ENCODE measurements around the gene TMEM132D.
A peak's percentile ranks its signal among the peaks of the same experiment; 100 is the strongest.
"Not testable (repeated sequence)": the region's sequence is repeated elsewhere in the genome, so short reads cannot be mapped to it uniquely, and the experiment has no call there.

Gene TMEM132D

DNA sequence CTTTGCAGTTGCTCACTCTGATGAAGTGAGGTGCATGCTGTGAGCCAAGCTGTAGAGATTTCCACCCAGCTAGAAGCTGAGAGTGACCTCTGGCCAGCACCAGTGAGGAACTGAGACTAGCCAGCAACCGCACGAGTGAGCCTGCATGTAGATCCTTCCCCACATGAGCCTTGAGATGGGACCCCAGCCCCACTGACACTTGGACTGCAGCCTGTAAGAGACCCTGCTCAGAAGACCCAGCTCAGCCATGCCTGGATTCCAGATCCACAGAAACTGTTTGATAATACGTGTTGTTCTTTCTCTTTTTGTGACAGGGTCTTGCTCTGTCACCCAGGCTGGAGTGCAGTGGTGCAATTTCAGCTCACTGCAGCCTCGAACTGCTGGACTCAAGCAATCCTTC, 821.4 kb downstream of the TMEM132D start:
- no peak for DNase-seq

DNA sequence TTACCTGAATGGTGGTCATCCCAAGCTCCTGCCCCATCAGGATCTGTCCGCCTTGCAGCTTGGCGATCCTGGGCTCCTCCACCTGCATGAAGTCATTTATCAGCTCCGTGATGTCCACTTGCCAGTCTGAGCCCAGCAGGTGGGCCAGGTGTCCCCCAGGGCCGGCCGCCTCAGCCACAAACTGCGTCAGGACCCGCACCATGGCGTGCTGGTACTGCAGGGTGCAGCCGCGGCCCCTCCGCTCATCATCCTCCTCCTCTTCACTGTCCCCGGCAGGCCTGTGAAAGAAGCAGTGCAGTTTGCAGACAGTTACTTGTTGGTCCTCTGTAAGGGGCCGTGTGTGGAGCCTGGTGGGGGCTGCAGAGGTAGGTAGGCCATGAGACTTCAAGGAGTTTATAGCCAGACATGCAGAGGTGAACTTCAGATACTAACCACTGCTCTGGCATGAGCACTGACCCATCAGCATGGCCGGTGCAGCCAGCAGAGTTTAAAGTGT, 822.0 kb downstream of the TMEM132D start:
- no peak for DNase-seq

GRCh38 chr12:129080821-129081220, 823.0 kb downstream of the TMEM132D start:
- DNase-seq: no peak

DNA sequence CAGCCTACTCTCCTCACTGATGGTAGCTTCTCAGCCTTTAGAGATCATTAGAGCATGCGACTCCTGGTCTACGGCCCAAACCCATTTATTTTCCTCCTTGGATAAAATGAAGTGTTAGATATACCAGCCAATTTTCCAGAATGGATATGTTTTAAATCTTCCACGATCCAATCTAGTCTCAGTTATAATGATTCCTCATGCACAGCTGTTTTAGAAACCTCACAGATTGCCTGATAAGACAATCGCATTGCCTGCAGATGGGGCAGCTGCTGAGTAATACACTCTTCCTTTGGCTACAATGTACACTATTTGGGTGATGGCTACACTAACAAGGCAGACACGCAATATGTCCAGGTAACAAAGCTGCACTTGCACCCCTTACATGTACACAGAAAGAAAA, 823.4 kb downstream of the TMEM132D start:
- DNase-seq: no peak

DNA sequence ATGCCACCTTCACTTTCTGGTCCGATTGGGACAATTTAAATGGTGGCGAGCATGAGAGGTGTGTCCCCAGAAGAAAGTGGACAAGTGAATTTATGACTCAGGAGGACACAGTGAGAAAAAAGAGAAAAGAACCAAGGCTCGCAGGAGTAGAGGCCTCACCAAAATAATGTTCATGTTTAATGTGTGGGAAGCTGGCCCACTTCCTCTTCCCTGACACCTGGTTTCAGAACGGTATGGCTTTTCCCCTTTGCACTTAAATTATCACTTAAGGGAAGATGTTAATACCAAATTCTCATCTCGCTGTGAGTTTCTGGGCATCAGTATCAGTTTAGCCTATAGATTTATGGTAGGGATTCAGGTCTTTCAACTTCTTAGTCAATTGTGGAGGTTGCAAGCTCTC, 824.1 kb downstream of the TMEM132D start:
- DNase-seq: no peak

- no peak for DNase-seq
These were observed 827.1 kb downstream of the TMEM132D start for GRCh38 chr12:129076441-129077320.

GRCh38 chr12:129075460-129076208, 828.2 kb downstream of the TMEM132D start:
- no peak for DNase-seq

DNA sequence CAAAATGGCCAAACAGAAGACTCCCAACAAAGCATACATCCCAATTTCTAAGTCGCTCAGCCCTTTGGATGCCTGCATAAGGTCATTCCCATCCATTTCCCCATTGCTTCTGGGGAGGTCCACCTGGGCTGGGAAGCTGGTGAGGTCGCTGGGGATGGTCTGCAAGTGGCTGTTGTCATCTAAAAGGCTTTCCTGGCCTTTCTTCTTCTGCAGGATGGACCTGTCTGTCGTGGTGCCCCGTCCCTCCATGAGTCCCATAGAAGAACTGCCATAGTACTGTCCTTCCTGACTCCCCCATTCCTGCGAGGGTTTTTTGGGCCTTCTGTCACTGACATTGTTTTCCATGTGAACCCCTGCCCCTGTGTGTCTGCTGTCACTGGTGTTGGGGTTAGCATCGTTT, 829.4 kb downstream of the TMEM132D start:
- DNase-seq: no peak

- no peak for DNase-seq
These were observed 830.5 kb downstream of the TMEM132D start for GRCh38 chr12:129073157-129073915.

- DNase-seq: no peak
These were observed 832.5 kb downstream of the TMEM132D start for GRCh38 chr12:129071362-129071761.

DNA sequence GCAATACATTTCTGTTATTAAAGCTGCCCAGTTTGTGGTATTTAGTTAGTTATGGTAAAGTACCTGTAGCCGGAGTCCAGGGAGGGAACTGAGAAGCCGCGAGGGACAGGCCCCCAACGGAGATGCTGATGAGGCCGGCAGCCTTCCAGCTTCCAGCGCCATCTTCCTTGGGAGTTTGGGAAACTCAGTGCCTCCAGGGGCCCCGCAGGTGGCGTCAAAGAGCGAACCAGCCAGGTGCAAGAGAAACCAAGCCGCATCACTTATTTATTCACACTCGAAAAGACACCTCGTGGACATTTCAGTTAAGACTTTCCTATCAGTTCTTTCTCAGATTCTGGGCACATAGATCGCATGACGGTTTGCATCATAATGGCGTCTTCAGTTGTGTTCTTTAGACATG, 833.9 kb downstream of the TMEM132D start:
- no peak for DNase-seq

DNA sequence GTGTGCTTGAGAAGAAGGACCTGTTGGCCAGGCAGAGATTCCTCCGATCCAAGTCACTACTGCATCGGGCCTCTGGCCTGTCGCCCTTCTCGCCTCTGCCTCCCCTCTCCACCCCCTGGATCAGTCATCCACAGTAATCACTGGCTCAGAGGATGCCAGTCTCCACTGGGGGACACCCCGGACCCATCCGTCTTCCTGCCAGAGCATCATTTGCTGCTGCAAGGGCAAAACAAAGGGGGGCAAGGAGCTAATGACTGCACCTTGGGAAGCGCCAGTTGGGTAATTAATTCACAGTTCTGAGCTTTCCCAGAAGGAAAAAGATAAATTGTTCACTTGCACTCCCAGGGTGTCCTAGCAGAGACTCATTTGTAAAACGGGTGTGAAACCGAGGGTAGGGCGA, 835.1 kb downstream of the TMEM132D start:
- no peak for DNase-seq

- DNase-seq: peak; percentile 60
These were observed 836.3 kb downstream of the TMEM132D start for GRCh38 chr12:129067491-129067890.

- no peak for DNase-seq
These were observed 839.5 kb downstream of the TMEM132D start for GRCh38 chr12:129064209-129064855.

DNA sequence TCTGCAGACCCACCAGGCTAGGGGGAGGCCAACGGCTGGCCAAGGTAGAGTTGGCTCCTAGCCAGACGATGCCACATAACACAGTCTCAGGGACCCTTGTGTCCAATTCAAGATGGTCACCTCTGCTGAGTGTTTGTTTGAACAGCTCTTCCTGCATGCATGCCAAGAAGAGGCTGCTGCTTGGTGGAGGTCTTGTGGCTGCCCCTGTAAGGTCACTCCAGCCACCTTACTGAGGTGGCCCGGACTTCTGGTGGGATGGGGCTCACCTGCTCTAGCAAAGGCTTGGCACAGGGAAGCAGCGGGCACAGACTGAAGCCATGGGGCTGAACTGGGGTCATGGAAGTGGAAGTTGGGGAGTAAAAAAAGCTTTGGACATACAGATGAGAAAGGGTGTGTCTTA, 840.2 kb downstream of the TMEM132D start:
- no peak for DNase-seq

GRCh38 chr12:129053232-129053631, 850.6 kb downstream of the TMEM132D start:
- DNase-seq: no peak

DNA sequence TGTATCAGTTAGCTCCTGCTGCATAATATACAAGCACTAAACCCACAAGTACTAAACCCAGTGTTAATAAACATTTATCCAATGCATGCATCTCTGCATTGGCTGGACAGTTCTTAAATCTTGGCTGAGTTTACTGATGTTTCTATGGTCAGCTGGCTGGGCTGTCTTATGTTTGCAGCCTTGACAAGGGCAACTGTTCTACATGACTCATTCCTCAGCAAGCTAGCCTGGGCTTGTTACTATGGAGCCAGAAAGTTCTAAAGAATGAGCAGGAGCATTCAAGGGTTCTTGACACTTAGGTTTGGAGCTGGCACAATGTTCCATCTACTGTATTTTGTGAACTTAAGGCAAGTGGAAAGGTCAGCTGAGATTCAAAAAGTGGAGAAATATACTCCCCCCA, 851.5 kb downstream of the TMEM132D start:
- no peak for DNase-seq

DNA sequence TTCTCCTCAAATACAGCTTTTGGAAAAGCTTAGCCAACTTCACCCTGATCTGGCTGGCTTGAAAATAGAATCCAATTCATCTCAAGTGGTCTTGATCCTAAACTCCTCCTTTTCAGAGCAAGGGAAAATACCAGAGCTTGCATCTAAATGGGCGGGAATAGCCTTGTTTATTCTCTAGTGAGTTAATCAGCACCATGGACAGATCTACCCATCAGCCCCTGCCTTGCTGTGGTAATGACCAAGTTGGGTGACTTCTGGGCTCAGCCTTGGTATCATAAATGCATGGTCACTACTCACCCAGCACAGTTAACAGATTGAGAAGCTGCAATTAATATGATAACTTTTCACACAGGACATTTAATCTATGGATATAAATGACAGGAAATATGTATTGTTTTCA, 853.9 kb downstream of the TMEM132D start:
- peak; percentile 43 for DNase-seq

DNA sequence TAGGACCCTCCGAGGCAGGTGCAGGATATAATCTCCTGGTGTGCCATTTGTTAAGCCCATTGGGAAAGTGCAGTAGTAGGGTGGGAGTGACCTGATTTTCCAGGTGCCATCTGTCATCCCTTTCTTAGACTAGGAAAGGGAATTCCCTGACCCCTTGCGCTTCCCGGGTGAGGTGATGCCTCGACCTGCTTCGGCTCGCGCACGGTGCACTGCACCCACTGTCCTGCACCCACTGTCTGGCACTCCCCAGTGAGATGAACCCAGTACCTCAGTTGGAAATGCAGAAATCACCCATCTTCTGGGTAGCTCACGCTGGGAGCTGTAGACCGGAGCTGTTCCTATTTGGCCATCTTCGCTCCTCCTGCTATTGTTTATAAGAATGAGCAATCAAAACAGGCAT, 860.5 kb downstream of the TMEM132D start:
- not testable (repeated sequence) for DNase-seq

DNA sequence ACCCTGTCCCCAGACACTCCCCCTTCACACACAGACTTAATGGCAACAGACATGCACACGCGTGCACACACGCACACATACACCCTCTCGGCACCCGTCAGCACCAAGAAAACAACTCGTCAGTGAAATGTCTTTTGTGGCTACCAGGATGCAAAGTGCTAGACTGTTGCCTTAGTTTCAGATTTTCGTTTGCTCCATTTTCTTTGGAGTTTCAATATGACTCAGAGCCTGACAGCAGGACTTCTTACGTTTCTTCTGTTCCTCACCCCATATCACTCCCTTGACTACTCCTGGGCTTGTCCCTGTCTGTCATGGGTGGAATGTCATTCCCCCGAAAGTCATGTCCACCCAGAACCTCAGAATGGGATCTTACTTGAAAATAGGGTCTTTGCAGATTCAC, 867.7 kb downstream of the TMEM132D start:
- DNase-seq: no peak

DNA sequence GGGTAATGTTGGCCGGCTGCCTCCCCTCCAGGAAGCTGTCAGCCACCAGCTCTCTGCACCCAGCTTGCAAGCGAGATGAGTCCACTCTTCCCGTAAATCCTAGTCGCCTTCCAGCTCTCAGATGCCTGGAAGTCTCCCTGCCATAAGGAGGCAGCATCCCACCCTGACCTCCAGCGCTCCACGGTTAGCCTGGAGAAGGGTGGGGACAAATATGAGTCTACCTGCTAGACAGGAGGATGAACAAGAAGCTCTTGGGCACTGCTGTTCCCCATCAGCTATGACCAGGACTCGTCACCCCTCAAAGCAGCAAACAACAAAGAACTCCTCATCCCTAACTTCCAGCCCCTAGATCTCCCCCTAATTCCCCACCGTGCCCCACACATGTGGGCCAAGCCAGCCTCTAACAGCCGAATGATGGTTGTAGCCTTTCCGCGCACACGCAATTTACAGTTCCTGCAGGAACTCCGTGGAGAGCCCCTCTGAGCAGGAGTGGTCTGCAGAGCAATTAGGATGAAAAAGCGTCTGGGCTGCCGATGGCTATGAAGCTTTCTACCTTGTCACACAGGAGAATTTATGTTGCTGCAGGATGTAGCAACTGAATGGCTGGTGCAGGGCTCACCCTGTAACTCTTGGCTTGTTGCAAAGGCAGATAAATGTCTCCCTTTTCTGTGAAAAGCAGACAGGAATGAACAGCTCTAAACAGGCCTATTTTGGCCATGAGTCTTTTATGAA, 869.1 kb downstream of the TMEM132D start:
- DNase-seq: no peak

DNA sequence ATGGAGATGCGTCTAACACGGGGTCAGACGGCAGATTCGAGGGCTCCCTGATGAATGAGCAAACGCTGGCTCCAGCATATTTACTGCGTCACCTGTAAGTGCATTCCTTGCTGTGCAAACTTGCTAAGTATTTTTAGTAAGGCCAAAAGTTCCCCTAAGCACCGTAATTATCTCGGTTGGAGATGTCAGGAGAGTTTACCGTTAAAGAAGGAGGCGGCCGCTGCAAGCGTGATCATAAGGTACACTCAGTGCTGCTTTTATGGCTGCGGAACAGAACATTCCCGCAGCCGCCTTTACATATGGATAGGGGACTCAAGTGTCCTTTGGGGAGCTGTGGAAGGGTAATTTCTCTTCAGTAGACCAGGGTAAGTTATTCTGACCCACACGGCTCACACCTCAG, 875.0 kb downstream of the TMEM132D start:
- DNase-seq: no peak

Measured in DMS53 (cell line).